GM19324 (cell line): ENCODE results near the gene MRPL44.
"Not testable (repeated sequence)": the region's sequence is repeated elsewhere in the genome, so short reads cannot be mapped to it uniquely, and the experiment has no call there.

Source experiments
- ATAC-seq: cut with Tn5 transposase; IDR thresholded peaks from one replicate; pipeline ENCODE4 v1.9.1; 2021; ENCODE audit warnings: mild to moderate bottlenecking, moderate library complexity; ENCODE audit not compliant: unreplicated experiment, low FRiP score

Gene MRPL44

DNA sequence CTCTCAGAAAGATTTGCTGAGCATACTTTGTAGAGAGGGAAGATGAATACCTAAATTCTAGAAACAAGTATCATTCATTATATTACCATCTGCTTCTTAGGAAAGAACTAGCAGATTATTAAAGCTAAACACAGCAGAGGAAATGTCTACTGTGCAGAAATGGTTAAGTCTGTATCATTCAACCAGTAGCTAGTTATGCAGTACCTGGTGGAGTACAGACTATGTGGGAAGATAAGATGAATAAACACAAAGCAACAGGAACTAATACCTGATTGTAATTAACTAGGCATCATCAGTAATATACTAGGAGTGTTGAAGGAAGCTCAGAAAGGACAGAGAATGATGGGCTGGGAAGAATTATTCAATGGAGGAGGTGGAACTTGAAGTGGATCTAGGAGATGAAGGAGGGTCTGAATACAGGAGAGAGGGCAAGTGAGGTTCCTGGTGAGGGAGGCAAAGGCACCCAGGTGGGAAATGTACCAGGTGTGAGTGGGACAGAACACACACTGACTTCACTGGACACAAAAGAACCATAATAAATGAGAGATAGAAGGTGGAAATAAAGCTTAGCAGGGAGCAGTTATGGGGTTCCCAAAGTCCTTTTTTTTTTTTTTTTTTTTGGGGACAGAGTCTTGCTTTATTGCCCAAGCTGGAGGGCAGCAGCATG, 21.7 kb upstream of the MRPL44 start:
- no peak for ATAC-seq

DNA sequence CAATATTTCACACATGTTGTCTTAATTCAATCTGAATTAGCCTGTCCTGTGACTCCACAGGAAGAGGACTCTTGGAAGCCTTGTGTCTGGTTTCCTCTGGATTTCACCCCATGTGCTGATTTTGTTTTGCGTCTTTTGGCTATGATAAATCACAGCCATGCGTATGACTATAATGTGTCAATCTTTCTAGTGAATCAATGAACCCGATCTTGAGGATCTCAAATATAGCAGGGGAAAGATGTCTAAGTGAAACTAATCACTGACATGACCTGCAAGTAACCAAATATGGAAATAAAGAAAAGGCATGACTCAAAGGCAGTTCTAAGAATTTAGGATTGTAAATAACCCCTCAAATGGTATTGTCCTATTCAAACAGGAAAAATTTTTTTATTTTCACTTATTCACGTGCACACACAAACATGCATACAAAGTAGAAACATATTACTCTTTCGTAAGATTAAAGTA, 20.4 kb upstream of the MRPL44 start:
- no peak for ATAC-seq

DNA sequence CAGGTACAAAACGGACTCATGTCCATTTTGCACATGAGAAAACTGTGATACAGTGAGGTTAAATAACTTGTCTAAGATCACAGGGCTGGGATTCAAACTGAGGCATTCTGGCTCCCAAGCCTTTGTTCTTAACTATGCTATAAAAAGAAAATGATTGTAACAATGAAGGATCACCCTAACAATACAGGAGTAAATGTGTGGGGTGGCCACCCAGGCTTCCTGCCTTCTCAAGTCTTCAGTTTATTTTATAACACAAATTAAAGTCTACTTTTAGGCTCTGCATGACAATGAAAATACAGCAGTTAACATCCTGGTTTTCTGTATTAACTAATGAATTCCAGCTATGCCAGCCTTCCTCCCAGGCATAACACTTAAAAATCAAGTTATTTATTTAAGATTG, 19.7 kb upstream of the MRPL44 start:
- ATAC-seq: no peak

DNA sequence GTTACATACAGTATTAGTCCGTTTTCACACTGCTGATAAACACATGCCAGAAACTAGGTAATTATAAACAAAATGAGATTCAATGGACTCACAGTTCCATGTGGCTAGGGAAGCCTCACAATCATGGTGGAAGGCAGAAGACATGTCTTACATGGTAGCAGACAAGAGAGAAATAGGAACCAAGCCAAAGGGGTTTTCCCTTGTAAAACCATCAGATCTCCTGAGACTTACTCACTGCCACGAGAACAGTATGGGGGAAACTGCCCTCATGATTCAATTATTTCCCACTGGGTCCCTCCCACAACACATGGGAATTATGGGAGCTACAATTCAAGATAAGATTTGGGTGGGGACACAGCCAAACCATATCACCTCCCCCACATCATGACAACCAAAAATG, 17.8 kb upstream of the MRPL44 start:
- not testable (repeated sequence) for ATAC-seq

DNA sequence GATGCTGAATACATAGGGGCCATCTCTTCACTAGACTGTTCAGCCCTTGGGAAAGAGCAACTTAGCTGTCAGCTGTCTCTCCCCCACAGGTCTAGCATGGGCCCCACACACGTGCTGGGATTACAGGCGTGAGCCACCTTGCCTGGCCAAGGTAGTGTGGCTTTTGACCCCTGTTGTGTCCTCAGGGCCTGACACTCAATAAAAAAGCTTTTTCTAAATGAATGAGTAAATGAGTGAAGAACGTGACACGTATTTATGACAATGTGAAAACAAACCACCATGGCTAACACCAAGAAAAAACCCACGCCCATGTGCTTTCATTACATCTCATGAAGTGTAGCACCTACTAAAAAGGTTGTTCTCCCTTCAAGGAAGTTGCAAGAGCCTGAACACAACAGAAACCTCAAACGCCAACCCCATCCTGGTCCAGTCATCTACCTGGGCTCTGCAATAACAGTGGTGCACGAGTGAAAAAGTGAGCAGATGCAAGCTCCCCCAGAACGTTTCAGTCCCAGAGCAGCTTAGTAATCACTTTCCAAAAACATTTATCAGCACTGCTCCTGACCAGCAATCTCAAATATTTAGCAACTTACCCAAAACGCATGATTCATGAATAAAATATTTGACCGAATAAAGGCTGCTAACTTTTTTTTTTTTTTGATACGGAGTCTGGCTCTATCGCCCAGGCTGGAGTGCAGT, 15.5 kb upstream of the MRPL44 start:
- ATAC-seq: no peak

DNA sequence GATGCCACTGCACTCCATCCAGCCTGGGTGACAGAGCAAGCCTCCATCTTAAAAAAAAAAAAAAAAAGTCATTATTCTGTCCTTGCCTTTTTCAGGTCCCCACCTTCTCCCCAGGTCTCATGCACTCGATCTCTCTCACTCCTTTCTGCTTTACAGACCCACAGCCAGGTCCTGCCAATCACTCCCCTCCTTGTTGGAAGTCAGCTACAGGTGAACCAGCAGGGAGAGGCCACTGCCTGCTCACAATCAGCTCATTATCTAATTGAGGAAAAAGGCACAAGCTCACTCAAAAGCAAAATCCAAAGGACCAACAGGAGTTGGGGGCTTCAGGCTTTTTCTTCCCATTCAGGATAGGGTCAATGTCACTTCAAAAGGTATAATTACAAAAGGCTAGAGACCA, 14.1 kb upstream of the MRPL44 start:
- no peak for ATAC-seq

DNA sequence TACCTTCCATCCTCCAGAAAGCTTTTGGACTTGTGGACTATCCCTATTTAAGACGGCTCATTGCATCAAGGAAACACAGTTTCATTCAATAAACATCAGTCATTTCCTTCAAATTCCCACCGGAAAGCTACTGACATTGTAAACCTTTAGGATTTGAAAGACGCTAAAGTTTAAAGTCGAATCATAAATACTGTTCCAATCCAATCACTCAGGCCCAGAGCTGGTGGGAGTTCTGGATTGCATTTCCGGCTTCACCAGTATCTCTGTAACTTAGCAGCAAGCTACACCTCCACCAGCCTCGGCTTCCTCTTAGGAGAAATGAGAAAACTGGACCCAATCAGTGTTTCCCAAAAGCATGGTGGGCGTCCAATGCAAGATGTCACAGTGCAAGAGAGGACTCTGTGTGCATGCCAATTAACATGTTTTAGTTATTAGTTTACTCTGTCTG, 13.7 kb upstream of the MRPL44 start:
- ATAC-seq: no peak

DNA sequence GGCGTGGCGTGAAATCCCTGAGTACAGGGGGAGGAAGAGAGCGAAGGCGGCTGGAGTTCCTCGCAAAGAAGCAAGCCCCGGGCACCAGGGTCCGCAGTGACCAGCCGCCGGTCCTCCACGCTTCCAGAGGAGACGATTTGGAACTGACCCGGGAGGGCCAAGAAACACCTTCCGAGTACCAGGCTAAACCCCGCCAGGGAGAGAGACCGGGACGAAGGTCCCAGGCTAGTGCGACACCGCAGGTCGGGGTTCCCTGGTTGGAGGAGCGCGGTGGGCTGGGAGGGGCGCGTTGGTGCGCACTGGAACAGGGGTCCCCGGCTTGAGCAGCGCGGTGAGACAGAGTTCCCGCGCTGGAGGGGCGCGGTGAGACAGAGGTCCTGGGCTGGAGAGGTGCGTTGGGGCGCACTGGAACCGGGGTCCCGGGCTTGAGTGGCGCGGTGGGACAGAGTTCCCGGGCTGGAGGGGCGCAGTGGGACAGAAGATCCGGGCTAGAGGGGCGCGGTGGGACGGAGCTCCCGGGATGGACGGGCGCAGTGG, 13.0 kb upstream of the MRPL44 start:
- no peak for ATAC-seq

DNA sequence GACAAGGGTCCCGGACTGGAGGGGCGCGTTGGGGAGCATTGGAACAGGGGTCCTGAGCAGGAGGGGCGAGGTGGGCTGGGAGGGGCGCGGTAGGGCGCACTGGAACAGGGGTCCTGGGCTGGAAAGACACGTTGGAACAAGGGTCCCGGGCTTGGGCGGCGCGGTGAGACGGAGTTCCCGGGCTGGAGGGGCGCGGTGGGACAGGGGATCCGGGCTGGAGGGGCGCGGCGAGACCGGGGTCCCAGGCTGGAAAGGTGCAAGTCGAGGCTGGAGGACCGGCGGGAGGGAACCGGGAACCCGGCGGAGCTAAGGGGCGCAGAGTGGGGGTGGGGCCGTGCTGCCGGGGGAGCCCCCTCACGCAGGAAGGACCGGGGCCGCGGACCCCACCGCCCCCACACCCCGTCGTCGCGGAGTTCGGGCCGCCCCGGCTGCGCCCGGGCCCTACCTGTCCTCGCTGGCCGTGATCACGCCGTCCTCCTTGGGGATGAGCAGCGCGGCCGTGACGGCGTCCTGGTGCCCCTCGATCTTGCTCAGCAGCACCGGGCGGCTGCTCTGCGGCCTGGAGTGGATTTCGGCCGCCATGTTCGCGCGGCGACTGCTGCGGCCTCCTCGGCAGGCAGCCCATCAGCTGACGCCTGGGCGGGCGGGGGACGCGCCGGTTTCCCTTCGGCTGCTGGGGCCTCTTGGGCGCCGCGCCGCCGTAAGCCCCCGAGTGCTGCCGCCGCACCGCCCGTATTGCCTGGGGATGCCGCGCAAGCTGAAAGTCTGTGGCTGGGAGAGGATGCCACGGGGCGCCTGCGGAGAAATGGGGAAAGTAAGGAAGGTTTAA, 12.3 kb upstream of the MRPL44 start, which contains the start of gene WDFY1:
TSS of gene WDFY1 (minus strand) at position 633 of the 829 bp plus-strand sequence. CDS start at position 582, 51 bp downstream.
- peak; percentile 89 for ATAC-seq

DNA sequence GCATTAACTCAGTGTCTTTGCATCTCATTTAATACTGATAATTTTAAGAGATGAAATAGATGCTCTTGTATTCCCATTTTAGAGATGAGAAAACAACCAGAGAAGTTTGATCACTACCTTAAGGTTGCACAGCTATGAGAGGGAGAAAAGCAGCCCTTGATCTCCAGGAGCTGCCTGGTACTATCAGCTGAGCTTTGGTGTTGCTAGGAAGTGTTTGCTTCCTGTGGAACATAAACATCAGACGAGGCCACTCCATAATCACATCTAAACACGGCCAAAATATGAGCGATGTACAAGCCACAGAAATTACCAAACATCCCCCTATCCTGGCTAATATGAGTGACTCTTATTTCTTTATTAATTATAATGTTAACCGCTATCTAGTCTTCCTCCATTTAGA, 11.5 kb upstream of the MRPL44 start:
- no peak for ATAC-seq

DNA sequence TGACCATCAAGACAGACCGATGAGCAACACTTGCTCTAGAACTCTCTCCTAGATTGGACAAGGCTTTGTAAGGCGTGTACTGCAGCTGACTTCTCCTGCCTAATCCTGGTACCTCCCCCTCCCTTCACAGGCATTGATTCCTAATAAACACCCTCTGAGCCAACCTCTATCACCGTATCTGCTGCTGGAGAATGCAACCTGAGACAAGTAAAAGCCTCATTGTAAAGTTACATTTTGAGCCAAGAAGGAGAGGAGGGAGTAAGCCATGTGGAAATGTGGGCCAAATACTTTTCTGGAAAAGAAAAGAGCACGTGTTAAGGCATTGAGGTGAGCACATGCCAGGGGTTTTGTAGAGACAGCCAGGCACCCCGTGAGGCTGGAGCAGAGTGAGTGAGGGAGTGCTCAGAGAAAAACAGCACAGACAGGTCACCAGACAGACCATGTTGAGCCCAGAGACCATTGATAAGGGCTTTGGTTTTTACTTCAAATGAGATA, 9.5 kb upstream of the MRPL44 start:
- ATAC-seq: no peak

DNA sequence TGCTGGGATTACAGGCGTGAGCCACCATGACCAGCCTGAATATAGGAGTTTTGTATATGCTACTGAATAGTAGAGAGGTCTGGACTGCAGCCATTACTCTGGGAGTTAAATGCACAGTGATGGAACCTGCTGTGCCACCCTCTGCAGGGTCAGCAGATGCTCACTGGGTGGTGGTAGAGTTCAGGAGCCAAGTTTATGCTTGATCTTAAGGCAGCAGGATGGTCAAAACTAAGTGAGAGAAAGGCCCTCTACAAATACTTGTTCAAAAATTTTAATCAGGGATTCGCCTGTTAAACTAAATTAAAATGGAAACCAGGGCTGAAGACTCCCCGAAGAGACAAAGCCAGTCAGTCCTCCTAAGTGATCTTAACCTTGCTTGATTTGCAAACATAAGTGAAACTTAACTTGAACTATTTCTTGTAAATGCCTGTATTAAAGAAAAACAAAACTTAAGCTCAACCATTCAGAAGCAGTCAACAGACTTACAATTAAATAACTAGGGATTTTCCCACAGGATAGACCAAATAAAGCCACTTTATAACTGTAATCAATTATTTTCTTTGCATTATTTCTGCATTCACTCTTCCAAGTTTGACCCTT, 7.9 kb upstream of the MRPL44 start:
- ATAC-seq: no peak

DNA sequence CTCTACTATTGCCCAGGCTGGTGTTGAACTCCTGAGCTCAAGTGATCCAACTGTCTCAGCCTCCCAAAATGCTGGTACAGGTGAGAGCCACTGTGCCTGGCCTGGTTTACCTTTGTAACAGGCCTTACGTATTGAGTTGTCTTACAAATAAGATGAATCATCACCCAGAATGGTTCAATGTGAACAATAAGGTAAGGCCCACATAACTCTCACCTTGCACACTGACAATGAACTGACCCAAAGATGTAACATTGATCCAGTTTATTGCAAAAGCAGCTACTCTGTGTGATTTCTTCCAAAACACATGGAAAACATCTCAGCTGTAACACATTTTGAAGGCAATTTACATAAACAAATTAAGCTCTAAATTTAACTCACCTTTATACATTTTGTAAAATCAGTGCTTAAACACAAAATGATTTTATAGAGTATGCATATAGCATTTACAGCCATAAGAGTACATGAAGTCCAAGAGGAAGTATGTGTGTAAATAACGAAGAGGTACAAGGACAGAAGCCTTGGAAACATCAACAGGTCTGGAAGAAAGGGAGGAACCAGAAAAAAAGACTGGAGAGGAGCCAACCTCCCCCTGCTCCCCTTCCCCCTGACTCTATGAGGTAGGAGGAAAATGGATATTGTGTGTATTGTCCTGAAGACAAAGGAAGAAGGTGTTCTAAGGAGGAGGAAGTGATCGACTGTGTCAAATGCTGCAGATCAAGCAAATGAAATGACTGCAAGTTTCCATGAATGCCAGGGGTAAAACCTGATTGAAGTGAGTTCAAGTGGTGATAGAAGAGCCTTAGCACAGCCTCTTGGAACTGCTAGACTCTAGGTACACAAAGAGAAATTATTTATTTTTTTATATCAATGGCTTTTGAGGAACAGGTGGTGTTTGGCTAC, 6.6 kb upstream of the MRPL44 start:
- no peak for ATAC-seq

DNA sequence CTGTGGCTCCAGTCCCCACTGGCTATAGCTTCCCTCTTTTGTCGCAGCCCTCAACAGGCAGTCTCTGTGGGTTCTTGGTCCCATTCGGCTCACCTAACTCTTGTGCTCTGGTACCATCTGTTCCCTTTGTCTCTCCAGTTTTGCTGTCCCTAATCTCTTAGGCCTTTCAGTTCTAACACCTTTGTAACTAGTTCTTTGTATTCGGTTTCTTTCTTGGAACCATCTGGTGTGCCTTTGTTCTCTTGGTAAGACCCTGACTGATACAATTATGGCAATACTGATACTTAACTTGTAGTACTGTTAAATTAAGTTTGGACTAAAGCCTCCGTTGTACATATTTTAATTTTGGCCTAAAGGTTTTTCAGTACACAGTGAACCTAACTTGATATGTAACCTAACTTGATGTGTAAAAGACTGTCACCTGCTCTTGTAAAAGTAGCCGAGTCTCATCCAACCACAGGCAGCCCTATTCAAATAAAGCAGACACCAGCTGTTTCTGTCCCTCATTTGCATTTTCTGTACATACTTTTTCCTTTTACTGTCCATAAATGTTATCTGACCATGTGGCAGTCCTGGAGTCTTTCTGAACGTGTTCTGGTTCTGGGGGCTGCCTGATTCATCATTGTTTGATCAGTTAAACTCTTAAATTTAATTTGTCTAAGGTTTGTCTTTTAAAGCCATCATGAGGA, 4.8 kb upstream of the MRPL44 start:
- ATAC-seq: peak; percentile 50

DNA sequence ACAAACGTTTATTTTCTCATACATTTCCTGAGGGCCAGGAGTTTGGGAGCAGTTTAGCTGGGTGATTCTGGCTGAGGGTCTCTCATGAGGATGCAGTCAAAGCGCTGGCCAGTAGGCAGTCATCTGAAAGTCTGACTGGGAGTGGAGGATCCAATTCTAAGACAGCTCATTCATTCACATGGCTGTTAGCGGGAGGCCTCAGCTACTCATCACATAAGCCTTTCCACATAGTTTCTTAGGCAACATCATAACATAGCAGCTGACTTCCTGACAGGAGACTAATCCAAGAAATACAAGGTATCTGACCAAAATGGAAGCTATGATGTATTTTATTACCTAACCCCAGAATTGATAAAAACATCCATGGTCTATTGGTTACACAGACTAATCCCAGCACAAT, 2.9 kb upstream of the MRPL44 start:
- ATAC-seq: no peak

DNA sequence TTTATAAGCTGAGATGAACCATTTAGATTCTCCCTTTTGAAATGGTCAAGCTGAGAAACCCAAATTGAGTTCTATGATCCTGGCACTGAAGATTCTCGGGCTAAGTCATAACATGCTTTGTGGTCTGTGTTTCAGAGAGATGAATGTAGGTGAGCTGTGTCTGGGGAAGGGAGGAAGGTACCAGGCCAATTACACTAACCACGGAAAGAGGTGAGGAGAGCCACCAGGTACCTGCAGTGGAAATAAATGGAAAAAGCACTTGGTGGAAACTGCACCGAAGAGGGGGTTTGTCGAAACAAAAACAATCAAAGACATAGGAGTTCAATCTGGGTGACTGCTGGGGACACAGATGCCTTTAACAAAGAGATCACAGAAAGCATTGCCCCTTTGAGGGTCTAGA, 963 bp upstream of the MRPL44 start:
- ATAC-seq: no peak

DNA sequence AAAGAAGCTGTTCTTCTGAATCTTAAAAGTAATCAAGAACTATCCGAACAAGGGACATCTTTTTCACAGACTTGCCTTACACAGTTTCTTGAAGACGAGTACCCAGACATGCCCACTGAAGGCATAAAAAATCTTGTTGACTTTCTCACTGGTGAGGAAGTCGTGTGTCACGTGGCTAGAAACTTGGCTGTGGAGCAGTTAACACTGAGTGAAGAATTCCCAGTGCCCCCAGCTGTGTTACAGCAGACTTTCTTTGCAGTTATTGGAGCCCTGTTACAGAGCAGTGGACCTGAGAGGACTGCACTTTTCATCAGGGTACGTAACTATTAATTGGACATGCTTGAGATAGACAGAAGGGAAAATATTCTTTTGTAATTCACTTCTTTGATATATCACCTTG, 2.4 kb downstream of the MRPL44 start:
- ATAC-seq: no peak

DNA sequence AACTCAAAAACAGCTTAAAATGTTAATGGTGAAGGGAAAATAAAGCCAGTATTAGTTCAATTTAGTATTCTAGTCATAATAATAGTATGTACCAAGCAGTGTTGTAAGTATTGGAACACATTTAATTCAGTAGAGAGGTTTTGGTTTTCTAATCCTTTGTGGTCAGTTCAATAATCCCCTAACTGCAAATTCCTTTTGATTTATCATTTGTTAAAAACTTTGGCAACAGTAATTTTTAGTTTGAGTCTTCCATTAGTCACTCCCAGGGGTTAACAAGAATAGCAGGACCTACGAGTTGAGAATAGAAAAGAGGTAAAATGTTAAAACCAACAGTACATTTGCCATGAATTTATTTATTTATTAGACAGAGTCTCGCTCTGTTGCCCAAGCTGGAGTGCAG, 10.7 kb downstream of the MRPL44 start:
- no peak for ATAC-seq

DNA sequence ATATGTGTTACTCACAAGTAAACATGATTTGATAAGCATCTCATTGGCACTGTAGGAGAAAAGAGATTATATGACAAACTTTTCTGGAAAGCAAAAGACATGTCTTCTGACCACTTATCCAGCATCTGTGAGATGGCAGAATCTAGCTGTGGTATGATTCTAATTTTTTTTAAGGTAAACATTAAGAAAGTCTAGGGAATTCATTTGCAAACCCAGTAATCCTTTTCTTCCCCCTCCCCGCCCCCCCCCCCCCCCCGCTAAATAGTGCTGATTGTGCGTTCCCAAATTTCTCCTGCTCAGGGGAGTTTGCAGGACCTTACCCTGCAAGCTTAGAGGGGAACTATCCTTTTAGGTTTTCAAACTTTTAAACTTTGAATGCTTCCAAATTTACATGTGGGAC, 12.1 kb downstream of the MRPL44 start:
- no peak for ATAC-seq
